ENCODE measurements around the gene INSIG1.

INSIG1 gene

GRCh38 chr7:155331396-155331795 is 33.7 kb downstream of the INSIG1 start:
- in situ Hi-C loops (cut with HindIII; ENCODE audit: low pct_ligation_motif_present, low sequenced_read_pairs): loop anchor here (25.0 kb wide), 1 partner anchor 394 kb away; no protein-coding TSS in a partner anchor
- H3K27me3 ChIP-seq (replicated peaks): no peaks in the 10 kb centered on the region
- TF ChIP-seq, protein P1, sequence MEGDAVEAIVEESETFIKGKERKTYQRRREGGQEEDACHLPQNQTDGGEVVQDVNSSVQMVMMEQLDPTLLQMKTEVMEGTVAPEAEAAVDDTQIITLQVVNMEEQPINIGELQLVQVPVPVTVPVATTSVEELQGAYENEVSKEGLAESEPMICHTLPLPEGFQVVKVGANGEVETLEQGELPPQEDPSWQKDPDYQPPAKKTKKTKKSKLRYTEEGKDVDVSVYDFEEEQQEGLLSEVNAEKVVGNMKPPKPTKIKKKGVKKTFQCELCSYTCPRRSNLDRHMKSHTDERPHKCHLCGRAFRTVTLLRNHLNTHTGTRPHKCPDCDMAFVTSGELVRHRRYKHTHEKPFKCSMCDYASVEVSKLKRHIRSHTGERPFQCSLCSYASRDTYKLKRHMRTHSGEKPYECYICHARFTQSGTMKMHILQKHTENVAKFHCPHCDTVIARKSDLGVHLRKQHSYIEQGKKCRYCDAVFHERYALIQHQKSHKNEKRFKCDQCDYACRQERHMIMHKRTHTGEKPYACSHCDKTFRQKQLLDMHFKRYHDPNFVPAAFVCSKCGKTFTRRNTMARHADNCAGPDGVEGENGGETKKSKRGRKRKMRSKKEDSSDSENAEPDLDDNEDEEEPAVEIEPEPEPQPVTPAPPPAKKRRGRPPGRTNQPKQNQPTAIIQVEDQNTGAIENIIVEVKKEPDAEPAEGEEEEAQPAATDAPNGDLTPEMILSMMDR (IDR thresholded peaks at IDR 0.05; ENCODE audit: low read depth, low read length, missing control alignments): no peak
- H3K4me3 ChIP-seq (ENCODE audit: low read depth, low read length): no peak overlapping the region
- H3K27ac ChIP-seq: no peak overlapping the region
- no peak for DNase-seq
- no peaks in the 10 kb centered on the region for H3K36me3 ChIP-seq (replicated peaks)

DNA sequence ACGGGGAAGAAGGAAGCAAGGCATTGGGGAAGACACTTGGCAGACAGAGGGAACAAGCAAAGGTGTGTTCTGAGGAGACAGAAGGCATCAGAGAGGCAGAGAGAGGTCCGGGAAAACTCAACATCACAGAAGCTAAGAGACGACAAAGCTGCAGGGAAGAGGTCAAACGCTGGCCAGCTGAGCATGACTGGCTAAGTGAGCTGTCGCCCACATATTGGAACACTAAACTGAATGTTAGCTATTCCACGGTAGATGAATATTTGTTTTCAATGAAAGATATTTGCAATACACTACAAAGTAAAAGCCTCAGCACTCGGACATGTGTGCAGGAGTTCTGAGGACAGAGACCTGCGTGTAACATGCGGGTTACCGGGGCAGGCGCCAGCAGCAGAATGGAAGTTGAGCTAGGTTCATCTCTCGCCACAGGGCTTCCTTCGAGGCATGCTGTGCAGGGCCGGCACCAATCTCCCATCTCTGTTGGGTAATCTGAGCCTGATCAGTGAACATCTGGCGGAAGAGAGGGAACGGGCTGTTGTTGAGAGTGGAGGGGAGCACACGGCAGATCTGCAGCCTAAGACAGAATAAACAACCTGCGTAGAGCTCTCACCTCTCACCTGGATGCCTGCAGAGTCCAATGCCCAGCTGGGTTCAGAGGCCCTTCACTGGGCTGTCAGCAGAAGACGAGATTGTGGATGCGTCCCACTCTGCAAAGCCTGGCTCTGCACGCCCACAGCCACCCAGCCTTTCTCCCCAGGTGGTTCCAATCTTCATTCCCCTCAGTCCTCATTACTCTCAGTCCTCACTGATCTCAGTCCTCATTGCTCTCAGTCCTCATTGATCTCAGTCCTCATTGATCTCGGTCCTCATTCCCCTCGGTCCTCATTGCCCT is 35.9 kb downstream of the INSIG1 start:
- TF ChIP-seq, protein P1 (IDR thresholded peaks at IDR 0.05; ENCODE audit: low read depth, low read length, missing control alignments): no peak
- H3K36me3 ChIP-seq (replicated peaks): no peaks in the 10 kb centered on the region
- in situ Hi-C loops (cut with HindIII; ENCODE audit: low pct_ligation_motif_present, low sequenced_read_pairs): loop anchor here (25.0 kb wide), 1 partner anchor 396 kb away; no protein-coding TSS in a partner anchor
- no peak overlapping the region for H3K4me3 ChIP-seq (ENCODE audit: low read depth, low read length)
- H3K27ac ChIP-seq: no peak overlapping the region
- DNase-seq: no peak
- H3K27me3 ChIP-seq (replicated peaks): no peaks in the 10 kb centered on the region

DNA sequence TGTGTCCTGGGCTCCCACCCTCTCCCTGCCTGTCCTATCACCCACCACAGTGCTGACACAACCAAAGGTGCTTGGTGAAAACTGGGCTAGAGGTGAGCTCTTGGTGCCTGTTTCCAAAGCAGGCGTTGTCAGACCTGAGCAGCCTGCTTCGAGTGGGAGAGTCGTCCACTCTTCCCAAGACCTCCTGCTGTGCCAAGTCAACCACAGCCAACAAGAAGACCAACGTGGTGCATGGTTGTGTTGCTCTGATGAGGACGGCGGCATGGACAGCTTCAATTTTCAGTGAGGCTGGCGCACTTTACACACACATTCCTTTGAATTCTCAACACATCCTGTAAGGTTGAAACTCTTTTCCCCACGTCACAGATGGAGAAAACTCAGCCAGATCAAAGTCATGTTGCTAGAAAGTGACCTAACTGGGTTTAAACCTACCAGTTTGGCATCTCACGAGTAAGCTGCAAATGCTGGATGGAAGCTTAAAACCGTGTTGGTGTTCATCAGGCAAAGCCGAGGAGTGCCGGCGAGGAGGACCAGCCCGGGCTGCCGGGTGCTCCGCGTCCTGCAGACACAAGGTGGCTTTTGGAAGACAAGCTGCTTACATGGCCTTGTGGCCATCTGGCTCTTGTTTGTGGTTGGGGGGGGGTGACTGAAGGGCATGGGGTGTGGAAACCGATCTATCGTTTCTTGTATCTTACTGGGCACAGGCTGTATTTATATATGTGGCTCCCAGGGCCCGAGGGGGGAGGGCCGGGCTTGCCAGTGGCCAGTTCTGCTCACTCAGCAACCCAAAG is 39.3 kb downstream of the INSIG1 start:
- in situ Hi-C loops (cut with HindIII; ENCODE audit: low pct_ligation_motif_present, low sequenced_read_pairs): loop anchor here (25.0 kb wide), 1 partner anchor 400 kb away; no protein-coding TSS in a partner anchor
- no peak for DNase-seq
- Histone ChIP-seq H3K27me3 (replicated peaks) (no peaks in the 10 kb centered on the region), H3K27ac (no peak overlapping the region), H3K4me3 (ENCODE audit: low read depth, low read length) (no peak overlapping the region), H3K36me3 (replicated peaks) (no peaks in the 10 kb centered on the region)
- TF ChIP-seq, protein P1 (IDR thresholded peaks at IDR 0.05; ENCODE audit: low read depth, low read length, missing control alignments): no peak

- no peak overlapping the region for H3K27ac ChIP-seq
- TF ChIP-seq, protein P1 (IDR thresholded peaks at IDR 0.05; ENCODE audit: low read depth, low read length, missing control alignments): no peak
- H3K4me3 ChIP-seq (ENCODE audit: low read depth, low read length): no peak overlapping the region
- no peak for DNase-seq
- H3K36me3 ChIP-seq (replicated peaks): no peaks in the 10 kb centered on the region
- in situ Hi-C loops (cut with HindIII; ENCODE audit: low pct_ligation_motif_present, low sequenced_read_pairs): loop anchor here (25.0 kb wide), 1 partner anchor 401 kb away; no protein-coding TSS in a partner anchor
- H3K27me3 ChIP-seq (replicated peaks): no peaks in the 10 kb centered on the region
Measured at GRCh38 chr7:155337946-155338631, 40.4 kb downstream of the INSIG1 start.

DNA sequence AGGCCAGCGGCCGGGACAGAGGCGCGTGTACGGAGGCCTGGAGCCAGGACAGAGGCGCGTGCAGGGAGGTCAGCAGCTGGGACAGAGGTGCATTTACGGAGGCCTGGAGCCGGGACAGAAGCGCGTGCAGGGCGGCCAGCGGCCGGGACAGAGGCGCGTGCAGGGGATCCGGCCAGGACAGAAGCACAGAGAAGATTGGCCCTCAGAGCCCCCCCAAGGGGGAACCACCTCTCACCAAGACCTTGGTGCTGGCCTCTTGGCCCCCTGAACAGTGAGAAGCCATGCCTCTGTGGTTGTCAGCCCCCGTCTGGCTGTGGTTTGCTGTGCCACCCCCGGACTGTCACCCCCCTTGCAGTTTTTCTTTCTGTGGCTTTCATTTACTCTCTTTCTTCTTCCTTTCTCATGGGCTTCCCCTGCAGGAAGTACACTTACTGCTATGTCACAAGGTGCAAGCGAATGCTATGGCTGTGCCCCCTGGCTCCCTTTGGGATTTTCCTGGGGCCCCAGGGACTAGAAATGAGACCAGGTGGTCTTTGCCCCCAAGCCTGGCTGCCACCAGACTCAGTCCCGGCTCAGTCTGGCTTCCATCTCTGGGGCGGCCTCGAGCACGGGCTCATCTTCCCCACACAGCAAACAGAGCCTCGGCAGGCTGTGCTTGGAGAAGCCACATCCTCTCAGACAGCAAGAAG is 41.1 kb downstream of the INSIG1 start:
- Histone ChIP-seq H3K36me3 (replicated peaks) (no peaks in the 10 kb centered on the region), H3K4me3 (ENCODE audit: low read depth, low read length) (no peak overlapping the region), H3K27ac (no peak overlapping the region), H3K27me3 (replicated peaks) (no peaks in the 10 kb centered on the region)
- in situ Hi-C loops (cut with HindIII; ENCODE audit: low pct_ligation_motif_present, low sequenced_read_pairs): loop anchor here (25.0 kb wide), 1 partner anchor 401 kb away; no protein-coding TSS in a partner anchor
- no peak for DNase-seq
- TF ChIP-seq, protein P1 (IDR thresholded peaks at IDR 0.05; ENCODE audit: low read depth, low read length, missing control alignments): no peak
